Breast epithelium (tissue), 4 donors: ENCODE results near the gene RASGRF2. TPM values are rescaled to one million over a fixed set of nuclear protein-coding genes. Genes with fewer than 3 reads are reported as not detected.

Experiments
- DNase-seq, 2 donors: peaks; one replicate each; pipeline ENCODE4 v3.0.0-alpha.2; 2019; ENCODE audit warnings: low spot score in 2 of 2
- H3K27ac ChIP-seq, 2 donors: fragments of 200-600 bp; sonication (generic) in 1 of 2; one replicate each; pipeline ENCODE4 v1.5.1; 2016 to 2019; ENCODE audit warnings: mild to moderate bottlenecking in 1 of 2
- H3K27me3 ChIP-seq, 2 donors: fragments of 200-600 bp; sonication (generic) in 1 of 2; one replicate each; pipeline versions ENCODE4 v1.5.1 to v1.6.0; 2017 to 2019; ENCODE audit warnings: control low read depth in 1 of 2, mild to moderate bottlenecking in 1 of 2
- H3K36me3 ChIP-seq: fragments of 200-600 bp; one replicate; pipeline ENCODE4 v1.5.1; 2019
- H3K4me1 ChIP-seq, 2 donors: fragments of 200-600 bp; sonication (generic); one replicate each; pipeline ENCODE4 v1.5.1; 2016 to 2019; ENCODE audit warnings: control low read depth in 1 of 2
- H3K4me3 ChIP-seq, 3 donors: fragments of 200-600 bp; sonication (generic); 1 replicate in 2 of 3; 2 replicates in 1 of 3; pipeline ENCODE4 v1.5.1; 2016 to 2019; ENCODE audit warnings: mild to moderate bottlenecking in 3 of 3, moderate library complexity in 2 of 3
- H3K9me3 ChIP-seq, 2 donors: fragments of 200-600 bp; sonication (generic) in 1 of 2; one replicate each; pipeline ENCODE4 v1.5.1; 2016 to 2019; ENCODE audit warnings: control low read depth in 1 of 2
- POLR2A ChIP-seq: fragments of 450-650 bp; IDR thresholded peaks from one replicate; pipeline ENCODE4 v1.6.1; 2016; ENCODE audit warnings: antibody characterized with exemption, mild to moderate bottlenecking, moderate library complexity
- POLR2AphosphoS5 ChIP-seq, 3 donors: sonication (generic); formaldehyde crosslinking; IDR thresholded peaks; one replicate each; pipeline ENCODE4 v1.6.1; 2017; ENCODE audit warnings: antibody characterized with exemption in 3 of 3
- intact Hi-C: fragments of 100-400 bp; cut with DNase I; formaldehyde crosslinking; loops from one replicate; pipeline ENCODE4 v1.15.1; 2023; ENCODE audit warnings: low total_unique reads
- total RNA-seq, 3 donors: library from RNA; depleted of rRNA; stranded (reverse); fragments of >200 nt; gene quantifications; one replicate each; pipeline ENCODE4 v1.1.0, GENCODE V29; 2016
- TF ChIP-seq, protein P1 (sequence below), 3 donors: fragments of 450-650 bp; IDR thresholded peaks; one replicate each; pipeline ENCODE4 v1.5.1; 2016 to 2017; ENCODE audit warnings: antibody characterized with exemption in 3 of 3, mild to moderate bottlenecking in 3 of 3, moderate library complexity in 3 of 3

The RASGRF2 gene
- total RNA-seq, 3 donors from 2014 or later: 6.1 to 15.7 (median 11.1) TPM

DNA sequence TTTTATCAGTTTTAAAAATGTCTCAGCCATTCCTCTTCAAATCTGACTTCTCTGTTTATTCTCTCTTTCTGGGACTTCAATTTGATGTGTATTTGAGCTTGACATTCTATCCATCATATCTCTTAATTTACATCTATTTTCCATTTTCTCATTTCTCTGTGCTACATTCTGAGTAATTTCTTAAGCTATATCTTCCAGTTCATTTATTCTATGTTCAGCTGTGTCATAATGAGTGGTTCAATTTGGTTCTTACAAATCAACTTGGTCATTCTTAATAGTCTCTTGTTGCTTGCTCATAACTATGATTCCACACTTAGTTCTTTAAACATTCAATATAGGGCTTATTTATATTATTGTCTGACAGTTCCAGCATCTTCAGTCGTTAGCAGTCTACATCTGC is 289.8 kb downstream of the RASGRF2 start:
- TF ChIP-seq POLR2AphosphoS5 (IDR thresholded peaks at IDR 0.05) (no peak), POLR2A (no peak)
- TF ChIP-seq, protein P1, sequence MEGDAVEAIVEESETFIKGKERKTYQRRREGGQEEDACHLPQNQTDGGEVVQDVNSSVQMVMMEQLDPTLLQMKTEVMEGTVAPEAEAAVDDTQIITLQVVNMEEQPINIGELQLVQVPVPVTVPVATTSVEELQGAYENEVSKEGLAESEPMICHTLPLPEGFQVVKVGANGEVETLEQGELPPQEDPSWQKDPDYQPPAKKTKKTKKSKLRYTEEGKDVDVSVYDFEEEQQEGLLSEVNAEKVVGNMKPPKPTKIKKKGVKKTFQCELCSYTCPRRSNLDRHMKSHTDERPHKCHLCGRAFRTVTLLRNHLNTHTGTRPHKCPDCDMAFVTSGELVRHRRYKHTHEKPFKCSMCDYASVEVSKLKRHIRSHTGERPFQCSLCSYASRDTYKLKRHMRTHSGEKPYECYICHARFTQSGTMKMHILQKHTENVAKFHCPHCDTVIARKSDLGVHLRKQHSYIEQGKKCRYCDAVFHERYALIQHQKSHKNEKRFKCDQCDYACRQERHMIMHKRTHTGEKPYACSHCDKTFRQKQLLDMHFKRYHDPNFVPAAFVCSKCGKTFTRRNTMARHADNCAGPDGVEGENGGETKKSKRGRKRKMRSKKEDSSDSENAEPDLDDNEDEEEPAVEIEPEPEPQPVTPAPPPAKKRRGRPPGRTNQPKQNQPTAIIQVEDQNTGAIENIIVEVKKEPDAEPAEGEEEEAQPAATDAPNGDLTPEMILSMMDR (IDR thresholded peaks at IDR 0.05): no peak

DNA sequence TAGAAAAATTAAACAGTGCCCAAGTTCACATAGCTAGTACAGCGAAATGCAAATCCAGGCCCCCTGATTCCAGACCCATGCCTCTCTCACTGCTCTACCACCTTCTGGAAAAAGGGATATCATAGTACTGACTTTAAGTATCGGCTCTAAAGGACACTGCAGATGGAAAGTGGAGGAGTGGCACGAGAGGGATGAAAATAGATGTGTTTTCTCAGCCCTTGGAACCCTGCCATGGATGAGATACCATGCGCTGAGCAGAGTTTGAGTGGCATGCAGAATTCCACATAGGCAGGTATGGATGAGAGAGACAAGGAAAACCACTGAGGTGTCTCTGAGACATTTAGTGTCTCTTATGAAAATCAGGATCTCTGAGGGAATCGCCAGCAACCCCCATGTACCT is 291.8 kb downstream of the RASGRF2 start:
- no peak for DNase-seq
- TF ChIP-seq POLR2AphosphoS5 (IDR thresholded peaks at IDR 0.05) (no peak), POLR2A (no peak)
- TF ChIP-seq, protein P1 (IDR thresholded peaks at IDR 0.05): no peak
- no peaks in the 10 kb centered on the region for H3K36me3 ChIP-seq
- no peak overlapping the region for H3K4me3 ChIP-seq
- H3K9me3 ChIP-seq: no peaks in the 10 kb centered on the region
- H3K27ac ChIP-seq: no peak overlapping the region
- intact Hi-C loops: no loop called here
- H3K27me3 ChIP-seq: no peaks in the 10 kb centered on the region
- H3K4me1 ChIP-seq: peaks cover 0 to 6% of the 10 kb centered on the region in 2 donors

More for the DNA sequence above, 289.8 kb downstream of the RASGRF2 start:
- H3K4me1 ChIP-seq: peaks cover 0 to 6% of the 10 kb centered on the region in 2 donors
- no peak overlapping the region for H3K4me3 ChIP-seq
- H3K9me3 ChIP-seq: no peaks in the 10 kb centered on the region
- no peak for DNase-seq
- no peaks in the 10 kb centered on the region for H3K27me3 ChIP-seq
- no peak overlapping the region for H3K27ac ChIP-seq
- intact Hi-C loops: no loop called here
- no peaks in the 10 kb centered on the region for H3K36me3 ChIP-seq

DNA sequence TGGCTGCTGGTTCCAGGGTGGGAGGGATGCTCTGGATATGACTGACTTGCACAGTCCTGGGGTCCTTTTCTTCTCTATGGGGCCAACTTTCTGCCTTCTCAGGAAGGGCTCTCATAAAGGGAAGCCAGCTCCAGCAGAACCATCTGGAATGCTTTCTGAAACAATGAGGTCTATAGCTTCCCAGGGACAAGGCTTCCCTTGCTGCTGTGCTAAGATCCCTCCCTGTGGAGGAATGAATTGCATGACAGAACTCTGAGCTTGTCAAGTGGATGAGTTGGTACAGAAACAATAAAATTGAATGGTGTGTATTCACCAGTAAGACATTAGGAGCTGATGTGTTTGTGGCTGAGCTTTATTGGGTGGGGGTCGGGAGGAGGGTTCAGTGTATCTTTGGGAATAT is 292.7 kb downstream of the RASGRF2 start:
- Histone ChIP-seq H3K4me3 (no peak overlapping the region), H3K27ac (no peak overlapping the region), H3K36me3 (no peaks in the 10 kb centered on the region), H3K4me1 (peaks cover 0 to 3% of the 10 kb centered on the region in 2 donors), H3K27me3 (no peaks in the 10 kb centered on the region), H3K9me3 (no peaks in the 10 kb centered on the region)
- no peak for DNase-seq
- intact Hi-C loops: no loop called here
- no peak for TF ChIP-seq POLR2AphosphoS5 (IDR thresholded peaks at IDR 0.05)
- no peak for TF ChIP-seq POLR2A
- TF ChIP-seq, protein P1 (IDR thresholded peaks at IDR 0.05): no peak

DNA sequence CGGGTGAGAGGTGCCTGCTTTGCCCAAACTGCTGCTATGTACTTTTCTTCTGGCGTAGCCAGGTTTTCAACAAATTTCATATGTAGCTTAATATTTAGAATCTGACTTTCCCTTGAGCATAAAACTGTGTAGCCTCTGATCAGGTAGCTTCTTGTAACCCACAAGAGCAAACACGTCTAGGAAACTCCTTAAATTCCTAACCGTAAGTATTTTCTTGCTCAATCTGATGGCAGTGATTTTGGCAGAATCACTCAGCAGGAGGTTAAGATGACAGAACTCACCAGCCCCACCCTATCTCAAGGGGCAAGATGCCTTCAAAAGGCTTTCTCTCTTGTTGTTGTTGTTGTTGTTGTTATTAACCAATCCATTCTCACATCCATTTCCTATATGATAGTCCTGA is 293.7 kb downstream of the RASGRF2 start:
- intact Hi-C loops: no loop called here
- Histone ChIP-seq H3K4me1 (no peaks in the 10 kb centered on the region), H3K36me3 (no peaks in the 10 kb centered on the region)

DNA sequence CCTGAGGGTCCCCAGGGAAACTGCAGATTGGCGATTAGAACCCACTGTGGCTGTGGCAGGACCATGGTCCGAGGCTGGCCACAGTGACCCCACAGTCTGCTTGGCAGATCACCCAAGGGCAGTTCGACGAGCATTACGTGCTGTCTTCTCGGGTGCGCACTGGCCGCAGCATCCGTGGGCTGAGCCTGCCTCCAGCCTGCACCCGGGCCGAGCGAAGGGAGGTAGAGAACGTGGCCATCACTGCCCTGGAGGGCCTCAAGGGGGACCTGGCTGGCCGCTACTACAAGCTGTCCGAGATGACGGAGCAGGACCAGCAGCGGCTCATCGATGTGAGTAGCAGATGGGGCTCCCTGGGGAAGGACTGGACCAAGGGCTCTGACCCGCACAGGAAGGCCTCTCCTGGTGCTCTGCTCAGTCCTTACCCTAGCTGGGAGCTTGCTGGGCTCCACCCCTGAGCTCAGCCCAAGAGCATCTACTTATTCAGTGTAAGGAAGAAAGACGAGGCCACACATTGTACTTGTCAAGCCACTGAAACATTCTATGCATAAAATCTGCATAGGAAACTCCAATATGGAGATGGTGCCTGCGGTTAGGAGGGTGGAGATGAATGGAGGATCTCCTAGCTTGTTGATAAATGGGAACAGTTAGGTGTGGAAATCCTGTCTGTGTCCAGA is 294.9 kb downstream of the RASGRF2 start:
- intact Hi-C loops: no loop called here
- no peaks in the 10 kb centered on the region for H3K27me3 ChIP-seq
- no peaks in the 10 kb centered on the region for H3K36me3 ChIP-seq
- no peaks in the 10 kb centered on the region for H3K4me1 ChIP-seq
- H3K27ac ChIP-seq: no peak overlapping the region
- TF ChIP-seq POLR2AphosphoS5 (IDR thresholded peaks at IDR 0.05) (no peak), POLR2A (no peak)
- TF ChIP-seq, protein P1 (IDR thresholded peaks at IDR 0.05): no peak
- H3K4me3 ChIP-seq: no peak overlapping the region
- no peak for DNase-seq
- no peaks in the 10 kb centered on the region for H3K9me3 ChIP-seq

More for the DNA sequence above, 293.7 kb downstream of the RASGRF2 start:
- TF ChIP-seq, protein P1 (IDR thresholded peaks at IDR 0.05): no peak
- no peak for TF ChIP-seq POLR2AphosphoS5 (IDR thresholded peaks at IDR 0.05)
- TF ChIP-seq POLR2A: no peak
- no peak overlapping the region for H3K4me3 ChIP-seq
- DNase-seq: no peak
- no peaks in the 10 kb centered on the region for H3K27me3 ChIP-seq
- H3K9me3 ChIP-seq: no peaks in the 10 kb centered on the region
- no peak overlapping the region for H3K27ac ChIP-seq
